ENCODE results near the gene CACNA2D1. TPM values are rescaled to one million over a fixed set of nuclear protein-coding genes. Genes with fewer than 3 reads are reported as not detected.

CACNA2D1 gene
- total and polyA plus RNA-seq, 12 donors, result 10.5 to 60.9 (median 35.9) TPM

DNA sequence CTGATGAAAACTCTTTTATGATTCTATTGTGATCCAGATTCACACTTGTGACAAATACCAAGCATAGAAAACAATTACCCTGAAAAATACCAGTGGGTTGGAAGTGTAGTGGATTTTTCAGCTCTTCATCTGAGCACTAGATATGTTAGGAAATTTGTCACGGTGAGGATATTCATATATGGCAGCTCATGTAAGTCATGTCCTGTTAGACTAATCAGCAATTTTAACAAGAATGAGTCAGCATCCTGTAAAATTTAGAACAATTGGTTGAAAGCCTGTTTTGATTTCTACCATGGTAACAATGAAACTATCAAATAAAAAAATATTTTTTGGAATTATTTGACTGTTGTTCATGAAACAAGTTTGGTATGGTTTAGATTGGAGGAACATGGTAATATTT, 334.3 kb downstream of the CACNA2D1 start:
- Histone ChIP-seq H3K27me3 (no peaks in the 10 kb centered on the region), H3K27ac (no peak overlapping the region), H3K4me3 (no peak overlapping the region), H3K9me3 (replicated peaks in 1 of 3) (no peaks in the 10 kb centered on the region), H3K36me3 (replicated peaks in 1 of 2) (no peaks in the 10 kb centered on the region), H3K4me1 (replicated peaks in 1 of 2) (peaks cover 0 to 6% of the 10 kb centered on the region in 2 donors)
- intact Hi-C loops (cut with DNase I), result no loop called here
- WGBS, 4 donors, result 32 to 60% (median 53%) methylated on average over 1 of the region's 1 CpG
- no peak for TF ChIP-seq POLR2A (IDR thresholded peaks at IDR 0.05)
- TF ChIP-seq, protein P1, sequence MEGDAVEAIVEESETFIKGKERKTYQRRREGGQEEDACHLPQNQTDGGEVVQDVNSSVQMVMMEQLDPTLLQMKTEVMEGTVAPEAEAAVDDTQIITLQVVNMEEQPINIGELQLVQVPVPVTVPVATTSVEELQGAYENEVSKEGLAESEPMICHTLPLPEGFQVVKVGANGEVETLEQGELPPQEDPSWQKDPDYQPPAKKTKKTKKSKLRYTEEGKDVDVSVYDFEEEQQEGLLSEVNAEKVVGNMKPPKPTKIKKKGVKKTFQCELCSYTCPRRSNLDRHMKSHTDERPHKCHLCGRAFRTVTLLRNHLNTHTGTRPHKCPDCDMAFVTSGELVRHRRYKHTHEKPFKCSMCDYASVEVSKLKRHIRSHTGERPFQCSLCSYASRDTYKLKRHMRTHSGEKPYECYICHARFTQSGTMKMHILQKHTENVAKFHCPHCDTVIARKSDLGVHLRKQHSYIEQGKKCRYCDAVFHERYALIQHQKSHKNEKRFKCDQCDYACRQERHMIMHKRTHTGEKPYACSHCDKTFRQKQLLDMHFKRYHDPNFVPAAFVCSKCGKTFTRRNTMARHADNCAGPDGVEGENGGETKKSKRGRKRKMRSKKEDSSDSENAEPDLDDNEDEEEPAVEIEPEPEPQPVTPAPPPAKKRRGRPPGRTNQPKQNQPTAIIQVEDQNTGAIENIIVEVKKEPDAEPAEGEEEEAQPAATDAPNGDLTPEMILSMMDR (IDR thresholded peaks at IDR 0.05), result no peak
- DNase-seq, result no peak

DNA sequence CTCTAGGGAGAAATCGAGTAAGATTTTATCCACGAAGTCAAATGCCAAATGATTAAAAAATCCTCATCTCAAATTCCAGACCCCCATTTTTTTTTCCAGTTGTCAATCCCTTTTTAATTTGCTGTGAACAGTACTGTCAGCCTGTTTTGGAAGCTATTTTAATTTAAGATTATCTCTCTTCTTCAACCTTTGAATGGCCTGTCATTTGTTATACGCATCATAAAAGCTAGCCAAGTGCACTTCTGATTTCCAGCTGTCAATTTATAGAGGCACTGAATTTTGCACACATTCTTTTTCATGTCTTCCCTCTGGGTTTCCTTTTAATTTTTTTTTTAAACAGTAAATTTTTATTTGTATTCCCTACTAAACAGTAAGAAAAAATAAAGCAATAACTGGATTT, 337.4 kb downstream of the CACNA2D1 start:
- intact Hi-C loops (cut with DNase I), result no loop called here
- H3K4me1 ChIP-seq (replicated peaks in 1 of 2), result no peaks in the 10 kb centered on the region
- H3K9me3 ChIP-seq (replicated peaks in 1 of 3), result no peaks in the 10 kb centered on the region
- H3K4me3 ChIP-seq, result no peak overlapping the region
- no peak overlapping the region for H3K27ac ChIP-seq
- no peaks in the 10 kb centered on the region for H3K36me3 ChIP-seq (replicated peaks in 1 of 2)
- H3K27me3 ChIP-seq, result no peaks in the 10 kb centered on the region
- no peak for TF ChIP-seq POLR2A (IDR thresholded peaks at IDR 0.05)
- TF ChIP-seq, protein P1 (IDR thresholded peaks at IDR 0.05), result no peak
- WGBS, 4 donors, result 78 to 94% (median 85%) methylated on average over 3 of the region's 3 CpGs
- no peak for DNase-seq

DNA sequence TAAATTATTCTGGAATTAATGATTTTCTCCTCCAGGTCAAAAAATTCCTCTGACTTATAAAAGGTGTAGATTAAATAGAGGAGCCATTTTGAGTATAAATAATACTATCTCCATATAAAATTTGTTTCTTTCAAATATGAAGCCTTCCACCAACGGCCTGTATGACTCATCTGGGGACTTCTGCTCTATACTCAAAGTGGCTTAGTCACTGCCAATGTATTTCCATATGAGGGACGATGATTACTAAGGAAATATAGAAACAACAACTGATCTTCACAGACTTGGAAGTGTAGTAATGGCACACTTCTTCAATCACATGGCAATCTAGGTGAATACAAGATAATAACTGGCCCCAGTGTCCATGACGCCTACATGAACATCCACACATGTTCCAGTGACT, 338.1 kb downstream of the CACNA2D1 start:
- Histone ChIP-seq H3K36me3 (replicated peaks in 1 of 2) (no peaks in the 10 kb centered on the region), H3K9me3 (replicated peaks in 1 of 3) (no peaks in the 10 kb centered on the region), H3K27ac (no peak overlapping the region), H3K4me3 (no peak overlapping the region), H3K4me1 (replicated peaks in 1 of 2) (no peaks in the 10 kb centered on the region), H3K27me3 (no peaks in the 10 kb centered on the region)
- 80 to 83% (median 81%) methylated on average over 3 of the region's 3 CpGs for WGBS, 4 donors
- intact Hi-C loops (cut with DNase I), result no loop called here
- TF ChIP-seq, protein P1 (IDR thresholded peaks at IDR 0.05), result no peak
- no peak for TF ChIP-seq POLR2A (IDR thresholded peaks at IDR 0.05)
- DNase-seq, result no peak

DNA sequence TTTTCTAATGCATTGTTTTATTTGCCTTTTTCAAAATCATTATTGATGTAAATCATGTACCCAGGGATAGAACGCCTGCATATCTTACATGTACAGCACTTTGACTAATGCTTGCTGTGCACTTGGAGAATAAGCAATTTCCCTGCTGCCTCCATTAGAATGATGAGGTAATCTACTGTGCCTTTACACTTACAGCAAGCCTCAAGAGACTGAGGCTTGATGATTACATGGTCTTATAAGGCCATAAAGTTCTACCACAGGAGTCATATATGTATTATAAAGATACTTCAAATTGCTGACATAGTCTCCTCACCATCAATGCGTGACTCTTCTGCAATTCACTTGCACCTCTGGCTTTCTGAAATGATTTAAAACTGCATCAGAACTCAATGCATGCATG, 345.2 kb downstream of the CACNA2D1 start:
- no peak for TF ChIP-seq POLR2A (IDR thresholded peaks at IDR 0.05)
- TF ChIP-seq, protein P1 (IDR thresholded peaks at IDR 0.05), result no peak
- WGBS, 4 donors, result 88 to 95% (median 92%) methylated on average over 2 of the region's 2 CpGs
- Histone ChIP-seq H3K27ac (no peak overlapping the region), H3K4me1 (replicated peaks in 1 of 2) (no peaks in the 10 kb centered on the region), H3K36me3 (replicated peaks in 1 of 2) (no peaks in the 10 kb centered on the region), H3K9me3 (replicated peaks in 1 of 3) (no peaks in the 10 kb centered on the region), H3K27me3 (no peaks in the 10 kb centered on the region), H3K4me3 (no peak overlapping the region)
- no peak for DNase-seq
- intact Hi-C loops (cut with DNase I), result no loop called here
